WTC11 (cell line): ENCODE measurements around the gene RAX2. TPM values are rescaled to one million over a fixed set of nuclear protein-coding genes. Genes with fewer than 3 reads are reported as not detected.

Source experiments
- ATAC-seq: fragments of 200-7000 bp; cut with Tn5 transposase; 2 replicates; pipeline ENCODE4 v1.10.0; 2021; ENCODE audit warnings: mild to moderate bottlenecking, moderate library complexity
- CTCF ChIA-PET: fragments of 300-600 bp; sonication (Branson Sonifier 250); formaldehyde crosslinking; loops from one replicate; lab custom pipeline; 2021; ENCODE audit warnings: antibody characterized with exemption; lab: Charles Lee
- POLR2A ChIA-PET: fragments of 350-600 bp; sonication (Branson Sonifier 250); formaldehyde crosslinking; loops from one replicate; lab custom pipeline; 2021; ENCODE audit warnings: antibody characterized with exemption; lab: Charles Lee
- DNase-seq: peaks from one replicate; pipeline ENCODE4 v3.0.0; 2021; ENCODE audit warnings: low spot score
- H3K27ac Mint-ChIP-seq: 2 replicates; pipeline ENCODE4 v1.8.0; 2021; ENCODE audit warnings: mixed read lengths
- H3K27me3 Mint-ChIP-seq: 2 replicates; pipeline ENCODE4 v1.8.0; 2021; ENCODE audit warnings: low read depth, mild to moderate bottlenecking, moderate library complexity, mixed read lengths
- H3K36me3 Mint-ChIP-seq: 2 replicates; pipeline ENCODE4 v1.8.0; 2021; ENCODE audit warnings: mixed read lengths
- H3K4me1 Mint-ChIP-seq: 2 replicates; pipeline ENCODE4 v1.8.0; 2022; ENCODE audit warnings: mixed read lengths
- H3K4me3 Mint-ChIP-seq: 2 replicates; pipeline ENCODE4 v1.8.0; 2021; ENCODE audit warnings: mild to moderate bottlenecking, moderate library complexity, mixed read lengths
- H3K9me3 Mint-ChIP-seq: 2 replicates; pipeline ENCODE4 v1.8.0; 2021; ENCODE audit warnings: mixed read lengths
- CBFB ChIP-seq: sonication (generic); formaldehyde crosslinking; IDR thresholded peaks from 2 replicates; pipeline ENCODE4 v1.8.1; 2022; ENCODE audit warnings: mild to moderate bottlenecking, low read depth, missing genetic modification reagents
- ETV6 ChIP-seq: sonication (generic); formaldehyde crosslinking; IDR thresholded peaks from 2 replicates; pipeline ENCODE4 v1.8.1; 2022; ENCODE audit warnings: mild to moderate bottlenecking, missing genetic modification reagents
- HMGA2 ChIP-seq: fragments of 250-450 bp; sonication (Bioruptor Pico); IDR thresholded peaks from 2 replicates; pipeline ENCODE4 v1.4.0; 2021; ENCODE audit warnings: mild to moderate bottlenecking, moderate library complexity
- NFE2L1 ChIP-seq: sonication (generic); formaldehyde crosslinking; IDR thresholded peaks from 2 replicates; pipeline ENCODE4 v1.8.1; 2023; ENCODE audit warnings: missing genetic modification reagents
- NR2C2 ChIP-seq: sonication (generic); formaldehyde crosslinking; IDR thresholded peaks from 2 replicates; pipeline ENCODE4 v1.8.0; 2022; ENCODE audit warnings: mild to moderate bottlenecking, missing genetic modification reagents
- NR3C1 ChIP-seq: sonication (generic); formaldehyde crosslinking; conservative IDR thresholded peaks from 2 replicates; pipeline ENCODE4 v1.8.1; 2023; ENCODE audit warnings: low read depth, mild to moderate bottlenecking, missing genetic modification reagents
- TEAD1 ChIP-seq: sonication (generic); formaldehyde crosslinking; IDR thresholded peaks from 2 replicates; pipeline ENCODE4 v1.8.0; 2022; ENCODE audit warnings: mild to moderate bottlenecking, missing genetic modification reagents
- TEAD4 ChIP-seq: sonication (generic); formaldehyde crosslinking; IDR thresholded peaks from 2 replicates; pipeline ENCODE4 v1.8.0; 2022; ENCODE audit warnings: mild to moderate bottlenecking, missing genetic modification reagents
- ZNF317 ChIP-seq: sonication (generic); formaldehyde crosslinking; IDR thresholded peaks from 2 replicates; pipeline ENCODE4 v1.8.1; 2023; ENCODE audit warnings: low read depth, mild to moderate bottlenecking, moderate library complexity, missing genetic modification reagents, borderline replicate concordance
- total RNA-seq: library from RNA; stranded (reverse); gene quantifications from 3 replicates; pipeline ENCODE4 v1.2.3, GENCODE V29; 2021
- TF ChIP-seq, protein P1 (sequence below): sonication (generic); formaldehyde crosslinking; IDR thresholded peaks from 2 replicates; pipeline ENCODE4 v1.8.1; 2023; ENCODE audit warnings: mild to moderate bottlenecking, missing genetic modification reagents, borderline replicate concordance
- TF ChIP-seq, protein P2 (sequence below): fragments of 250-450 bp; sonication (Bioruptor Pico); IDR thresholded peaks from 2 replicates; pipeline ENCODE4 v1.9.0; 2021; ENCODE audit warnings: moderate library complexity, mild to moderate bottlenecking, inconsistent platforms, borderline replicate concordance
- TF ChIP-seq, protein P3 (sequence below): sonication (generic); formaldehyde crosslinking; IDR thresholded peaks from 2 replicates; pipeline ENCODE4 v1.8.1; 2023; ENCODE audit warnings: mild to moderate bottlenecking, missing genetic modification reagents, moderate library complexity
- TF ChIP-seq, protein P4 (sequence below): sonication (generic); formaldehyde crosslinking; IDR thresholded peaks from 2 replicates; pipeline ENCODE4 v1.8.0; 2023; ENCODE audit warnings: missing genetic modification reagents, mild to moderate bottlenecking, borderline replicate concordance
- TF ChIP-seq, protein P5 (sequence below): sonication (generic); formaldehyde crosslinking; IDR thresholded peaks from 2 replicates; pipeline ENCODE4 v1.8.1; 2023; ENCODE audit warnings: mild to moderate bottlenecking, missing genetic modification reagents, moderate library complexity
- TF ChIP-seq, protein P6 (sequence below): fragments of 250-450 bp; sonication (Bioruptor Pico); conservative IDR thresholded peaks from 2 replicates; pipeline ENCODE4 v1.9.0; 2021; ENCODE audit warnings: mild to moderate bottlenecking
- TF ChIP-seq, protein P7 (sequence below): sonication (generic); formaldehyde crosslinking; IDR thresholded peaks from 2 replicates; pipeline ENCODE4 v1.8.0; 2022; ENCODE audit warnings: mild to moderate bottlenecking, missing genetic modification reagents

Gene RAX2
- total RNA-seq, 1 experiment from 2014 or later: 0.09 TPM

DNA sequence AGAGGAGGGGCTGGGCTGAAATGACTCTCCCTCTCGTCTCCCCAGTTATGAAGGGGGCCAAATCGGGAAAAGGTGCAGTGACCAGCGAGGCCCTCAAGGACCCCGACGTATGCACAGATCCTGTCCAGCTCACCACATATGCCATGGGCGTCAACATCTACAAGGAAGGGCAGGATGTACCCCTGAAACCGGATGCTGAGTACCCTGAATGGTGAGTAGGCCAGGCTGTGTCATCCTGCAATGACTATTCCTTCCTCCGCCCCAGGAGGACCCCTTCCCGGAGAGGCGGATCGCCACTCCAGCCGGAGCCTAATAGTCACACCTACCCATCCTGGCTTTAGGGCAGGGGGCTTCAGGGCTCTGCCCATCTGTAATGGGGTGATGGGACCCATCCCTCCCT, 6.9 kb downstream of the RAX2 start (continued):
- TF ChIP-seq, protein P1, sequence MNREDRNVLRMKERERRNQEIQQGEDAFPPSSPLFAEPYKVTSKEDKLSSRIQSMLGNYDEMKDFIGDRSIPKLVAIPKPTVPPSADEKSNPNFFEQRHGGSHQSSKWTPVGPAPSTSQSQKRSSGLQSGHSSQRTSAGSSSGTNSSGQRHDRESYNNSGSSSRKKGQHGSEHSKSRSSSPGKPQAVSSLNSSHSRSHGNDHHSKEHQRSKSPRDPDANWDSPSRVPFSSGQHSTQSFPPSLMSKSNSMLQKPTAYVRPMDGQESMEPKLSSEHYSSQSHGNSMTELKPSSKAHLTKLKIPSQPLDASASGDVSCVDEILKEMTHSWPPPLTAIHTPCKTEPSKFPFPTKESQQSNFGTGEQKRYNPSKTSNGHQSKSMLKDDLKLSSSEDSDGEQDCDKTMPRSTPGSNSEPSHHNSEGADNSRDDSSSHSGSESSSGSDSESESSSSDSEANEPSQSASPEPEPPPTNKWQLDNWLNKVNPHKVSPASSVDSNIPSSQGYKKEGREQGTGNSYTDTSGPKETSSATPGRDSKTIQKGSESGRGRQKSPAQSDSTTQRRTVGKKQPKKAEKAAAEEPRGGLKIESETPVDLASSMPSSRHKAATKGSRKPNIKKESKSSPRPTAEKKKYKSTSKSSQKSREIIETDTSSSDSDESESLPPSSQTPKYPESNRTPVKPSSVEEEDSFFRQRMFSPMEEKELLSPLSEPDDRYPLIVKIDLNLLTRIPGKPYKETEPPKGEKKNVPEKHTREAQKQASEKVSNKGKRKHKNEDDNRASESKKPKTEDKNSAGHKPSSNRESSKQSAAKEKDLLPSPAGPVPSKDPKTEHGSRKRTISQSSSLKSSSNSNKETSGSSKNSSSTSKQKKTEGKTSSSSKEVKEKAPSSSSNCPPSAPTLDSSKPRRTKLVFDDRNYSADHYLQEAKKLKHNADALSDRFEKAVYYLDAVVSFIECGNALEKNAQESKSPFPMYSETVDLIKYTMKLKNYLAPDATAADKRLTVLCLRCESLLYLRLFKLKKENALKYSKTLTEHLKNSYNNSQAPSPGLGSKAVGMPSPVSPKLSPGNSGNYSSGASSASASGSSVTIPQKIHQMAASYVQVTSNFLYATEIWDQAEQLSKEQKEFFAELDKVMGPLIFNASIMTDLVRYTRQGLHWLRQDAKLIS (CRISPR knock-in tag): no peak
- TF ChIP-seq CBFB (CRISPR knock-in tag) (no peak), NR3C1 (CRISPR knock-in tag) (no peak)

DNA sequence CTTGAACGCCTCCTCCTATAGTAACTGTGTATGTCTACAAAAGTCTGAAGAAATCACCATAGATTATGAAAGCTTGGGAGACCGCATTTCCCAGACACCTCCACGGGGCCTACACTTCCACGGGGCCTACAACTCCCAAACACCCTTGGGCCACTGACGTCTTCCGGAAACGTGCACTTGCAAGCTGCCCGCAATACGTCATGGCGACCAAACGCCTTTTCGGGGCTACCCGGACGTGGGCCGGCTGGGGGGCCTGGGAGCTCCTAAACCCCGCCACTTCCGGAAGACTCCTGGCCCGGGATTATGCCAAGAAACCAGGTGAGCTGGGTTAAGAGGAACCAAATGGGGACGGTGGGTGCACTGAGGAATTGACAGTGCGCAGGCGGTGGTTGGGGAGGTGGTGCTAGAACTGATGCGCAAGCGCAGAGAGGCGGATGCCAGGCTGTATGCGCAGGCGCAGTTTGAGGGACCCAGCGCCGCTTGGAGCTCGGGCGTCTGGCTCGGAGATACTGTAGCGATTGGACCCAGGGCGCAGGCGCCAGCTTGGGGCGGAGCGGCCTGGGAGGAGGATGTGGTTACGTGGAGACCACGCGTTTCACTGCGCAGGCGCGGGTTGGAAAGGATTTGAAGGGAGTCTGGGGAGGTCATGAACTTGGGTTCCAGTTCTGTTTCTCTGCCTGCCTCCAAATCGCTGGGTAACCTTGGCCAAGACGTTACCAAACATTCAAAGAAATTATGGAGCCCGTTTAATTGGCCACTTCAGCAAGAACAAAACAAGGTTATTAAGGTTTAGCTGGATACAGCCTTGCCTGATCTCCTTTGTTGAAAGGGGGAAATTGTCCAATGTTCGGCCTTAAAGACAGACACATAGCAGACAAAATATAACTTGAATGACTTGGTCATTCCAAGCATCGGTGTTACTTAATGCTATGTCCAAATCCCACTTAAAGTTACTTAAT, 9.2 kb downstream of the RAX2 start, which contains the start of gene MRPL54:
Gene MRPL54, plus strand, starts transcription at position 182 of the 959 bp plus-strand sequence. Its CDS starts 19 bp downstream, at position 201.
- no peaks in the 10 kb centered on the region for H3K9me3 Mint-ChIP-seq
- H3K36me3 Mint-ChIP-seq: peaks cover 5% of the 10 kb centered on the region
- ChIA-PET POLR2A (interaction anchor here (0.5 to 1.6 kb wide), 12 partner anchors 9 to 1543 kb away, joined by 3 to 6 read pairs (median 4); partner anchors contain the start of genes DAPK3 and EEF2), CTCF (interaction anchor here (0.6 to 3.1 kb wide), 25 partner anchors 8 to 1908 kb away, joined by 3 to 24 read pairs (median 4); partner anchors contain the start of genes ATCAY, DAPK3 and NMRK2)
- peaks cover 3% of the 10 kb centered on the region; the same call in 1 of the 2 replicates for H3K27me3 Mint-ChIP-seq
- H3K27ac Mint-ChIP-seq: peak within 1 kb of the TSS; percentile 95
- DNase-seq: peak; percentile 99
- peak within 1 kb of the TSS; percentile 97 for H3K4me3 Mint-ChIP-seq
- H3K4me1 Mint-ChIP-seq: peaks cover 8% of the 10 kb centered on the region
- peak; percentile 91 for ATAC-seq
- TF ChIP-seq NFE2L1 (CRISPR knock-in tag) (no peak), ZNF317 (CRISPR knock-in tag) (no peak), TEAD1 (CRISPR knock-in tag) (no peak), NR2C2 (no peak), TEAD4 (CRISPR knock-in tag) (no peak), ETV6 (CRISPR knock-in tag) (peak; percentile 78), HMGA2 (CRISPR knock-in tag) (no peak)
- TF ChIP-seq, protein P2, sequence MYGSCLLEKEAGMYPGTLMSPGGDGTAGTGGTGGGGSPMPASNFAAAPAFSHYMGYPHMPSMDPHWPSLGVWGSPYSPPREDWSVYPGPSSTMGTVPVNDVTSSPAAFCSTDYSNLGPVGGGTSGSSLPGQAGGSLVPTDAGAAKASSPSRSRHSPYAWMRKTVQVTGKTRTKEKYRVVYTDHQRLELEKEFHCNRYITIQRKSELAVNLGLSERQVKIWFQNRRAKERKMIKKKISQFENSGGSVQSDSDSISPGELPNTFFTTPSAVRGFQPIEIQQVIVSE (CRISPR knock-in tag): no peak
- TF ChIP-seq, protein P3, sequence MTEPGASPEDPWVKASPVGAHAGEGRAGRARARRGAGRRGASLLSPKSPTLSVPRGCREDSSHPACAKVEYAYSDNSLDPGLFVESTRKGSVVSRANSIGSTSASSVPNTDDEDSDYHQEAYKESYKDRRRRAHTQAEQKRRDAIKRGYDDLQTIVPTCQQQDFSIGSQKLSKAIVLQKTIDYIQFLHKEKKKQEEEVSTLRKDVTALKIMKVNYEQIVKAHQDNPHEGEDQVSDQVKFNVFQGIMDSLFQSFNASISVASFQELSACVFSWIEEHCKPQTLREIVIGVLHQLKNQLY (CRISPR knock-in tag): no peak
- TF ChIP-seq, protein P4, sequence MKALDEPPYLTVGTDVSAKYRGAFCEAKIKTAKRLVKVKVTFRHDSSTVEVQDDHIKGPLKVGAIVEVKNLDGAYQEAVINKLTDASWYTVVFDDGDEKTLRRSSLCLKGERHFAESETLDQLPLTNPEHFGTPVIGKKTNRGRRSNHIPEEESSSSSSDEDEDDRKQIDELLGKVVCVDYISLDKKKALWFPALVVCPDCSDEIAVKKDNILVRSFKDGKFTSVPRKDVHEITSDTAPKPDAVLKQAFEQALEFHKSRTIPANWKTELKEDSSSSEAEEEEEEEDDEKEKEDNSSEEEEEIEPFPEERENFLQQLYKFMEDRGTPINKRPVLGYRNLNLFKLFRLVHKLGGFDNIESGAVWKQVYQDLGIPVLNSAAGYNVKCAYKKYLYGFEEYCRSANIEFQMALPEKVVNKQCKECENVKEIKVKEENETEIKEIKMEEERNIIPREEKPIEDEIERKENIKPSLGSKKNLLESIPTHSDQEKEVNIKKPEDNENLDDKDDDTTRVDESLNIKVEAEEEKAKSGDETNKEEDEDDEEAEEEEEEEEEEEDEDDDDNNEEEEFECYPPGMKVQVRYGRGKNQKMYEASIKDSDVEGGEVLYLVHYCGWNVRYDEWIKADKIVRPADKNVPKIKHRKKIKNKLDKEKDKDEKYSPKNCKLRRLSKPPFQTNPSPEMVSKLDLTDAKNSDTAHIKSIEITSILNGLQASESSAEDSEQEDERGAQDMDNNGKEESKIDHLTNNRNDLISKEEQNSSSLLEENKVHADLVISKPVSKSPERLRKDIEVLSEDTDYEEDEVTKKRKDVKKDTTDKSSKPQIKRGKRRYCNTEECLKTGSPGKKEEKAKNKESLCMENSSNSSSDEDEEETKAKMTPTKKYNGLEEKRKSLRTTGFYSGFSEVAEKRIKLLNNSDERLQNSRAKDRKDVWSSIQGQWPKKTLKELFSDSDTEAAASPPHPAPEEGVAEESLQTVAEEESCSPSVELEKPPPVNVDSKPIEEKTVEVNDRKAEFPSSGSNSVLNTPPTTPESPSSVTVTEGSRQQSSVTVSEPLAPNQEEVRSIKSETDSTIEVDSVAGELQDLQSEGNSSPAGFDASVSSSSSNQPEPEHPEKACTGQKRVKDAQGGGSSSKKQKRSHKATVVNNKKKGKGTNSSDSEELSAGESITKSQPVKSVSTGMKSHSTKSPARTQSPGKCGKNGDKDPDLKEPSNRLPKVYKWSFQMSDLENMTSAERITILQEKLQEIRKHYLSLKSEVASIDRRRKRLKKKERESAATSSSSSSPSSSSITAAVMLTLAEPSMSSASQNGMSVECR (CRISPR knock-in tag): no peak; the same call in 1 of the 2 replicates
- TF ChIP-seq, protein P5, sequence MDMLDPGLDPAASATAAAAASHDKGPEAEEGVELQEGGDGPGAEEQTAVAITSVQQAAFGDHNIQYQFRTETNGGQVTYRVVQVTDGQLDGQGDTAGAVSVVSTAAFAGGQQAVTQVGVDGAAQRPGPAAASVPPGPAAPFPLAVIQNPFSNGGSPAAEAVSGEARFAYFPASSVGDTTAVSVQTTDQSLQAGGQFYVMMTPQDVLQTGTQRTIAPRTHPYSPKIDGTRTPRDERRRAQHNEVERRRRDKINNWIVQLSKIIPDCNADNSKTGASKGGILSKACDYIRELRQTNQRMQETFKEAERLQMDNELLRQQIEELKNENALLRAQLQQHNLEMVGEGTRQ (CRISPR knock-in tag): 0 out of 2 replicates have a peak, but pooled peaks have one; percentile 13
- TF ChIP-seq, protein P6, sequence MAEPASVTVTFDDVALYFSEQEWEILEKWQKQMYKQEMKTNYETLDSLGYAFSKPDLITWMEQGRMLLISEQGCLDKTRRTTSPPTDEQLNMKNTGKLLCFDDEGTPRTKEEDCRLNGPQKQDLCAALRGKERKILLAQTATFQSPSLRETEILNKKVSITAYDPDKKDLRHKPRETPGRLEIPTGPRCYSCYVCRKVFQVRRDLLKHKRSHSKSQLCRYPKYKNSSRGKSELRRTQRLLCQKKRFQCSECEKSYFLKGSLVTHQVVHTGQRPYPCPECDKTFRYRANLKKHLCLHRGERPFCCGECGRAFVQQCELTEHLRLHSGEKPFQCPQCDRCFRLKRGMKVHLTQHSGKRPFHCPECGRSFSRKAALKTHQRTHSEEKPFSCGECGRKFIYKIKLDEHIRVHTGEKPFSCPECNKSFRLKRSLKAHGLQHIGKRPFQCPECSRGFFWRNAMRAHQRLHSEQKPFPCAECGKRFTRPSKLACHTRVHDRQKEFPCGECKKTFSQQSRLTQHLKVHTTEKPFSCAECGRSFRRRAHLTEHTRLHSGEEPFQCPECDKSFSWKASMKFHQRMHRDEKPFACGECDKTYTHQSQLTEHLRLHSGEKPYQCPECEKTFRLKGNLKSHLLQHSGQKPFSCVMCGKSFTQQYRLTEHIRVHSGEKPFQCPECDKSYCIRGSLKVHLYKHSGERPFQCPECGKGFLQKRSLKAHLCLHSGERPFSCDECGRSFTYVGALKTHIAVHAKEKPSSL: no peak
- TF ChIP-seq, protein P7, sequence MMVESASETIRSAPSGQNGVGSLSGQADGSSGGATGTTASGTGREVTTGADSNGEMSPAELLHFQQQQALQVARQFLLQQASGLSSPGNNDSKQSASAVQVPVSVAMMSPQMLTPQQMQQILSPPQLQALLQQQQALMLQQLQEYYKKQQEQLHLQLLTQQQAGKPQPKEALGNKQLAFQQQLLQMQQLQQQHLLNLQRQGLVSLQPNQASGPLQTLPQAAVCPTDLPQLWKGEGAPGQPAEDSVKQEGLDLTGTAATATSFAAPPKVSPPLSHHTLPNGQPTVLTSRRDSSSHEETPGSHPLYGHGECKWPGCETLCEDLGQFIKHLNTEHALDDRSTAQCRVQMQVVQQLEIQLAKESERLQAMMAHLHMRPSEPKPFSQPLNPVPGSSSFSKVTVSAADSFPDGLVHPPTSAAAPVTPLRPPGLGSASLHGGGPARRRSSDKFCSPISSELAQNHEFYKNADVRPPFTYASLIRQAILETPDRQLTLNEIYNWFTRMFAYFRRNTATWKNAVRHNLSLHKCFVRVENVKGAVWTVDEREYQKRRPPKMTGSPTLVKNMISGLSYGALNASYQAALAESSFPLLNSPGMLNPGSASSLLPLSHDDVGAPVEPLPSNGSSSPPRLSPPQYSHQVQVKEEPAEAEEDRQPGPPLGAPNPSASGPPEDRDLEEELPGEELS (CRISPR knock-in tag): peak; percentile 58; the same call in 1 of the 2 replicates
